Inflammatory macrophage (primary cell): ENCODE measurements around the gene SPACA6.
A peak's percentile ranks its signal among the peaks of the same experiment; 100 is the strongest.

Source experiments
- DNase-seq, 2 donors: peaks; one replicate each; pipeline ENCODE4 v3.0.0-alpha.2; 2020 to 2022
- total RNA-seq, 18 experiments: gene quantifications; one replicate each; lab custom pipeline; 2026; ENCODE audit warnings: mixed read lengths in 6 of 18, inconsistent platforms in 2 of 18; lab: John Stamatoyannopoulos, UW

Gene SPACA6, protein sequence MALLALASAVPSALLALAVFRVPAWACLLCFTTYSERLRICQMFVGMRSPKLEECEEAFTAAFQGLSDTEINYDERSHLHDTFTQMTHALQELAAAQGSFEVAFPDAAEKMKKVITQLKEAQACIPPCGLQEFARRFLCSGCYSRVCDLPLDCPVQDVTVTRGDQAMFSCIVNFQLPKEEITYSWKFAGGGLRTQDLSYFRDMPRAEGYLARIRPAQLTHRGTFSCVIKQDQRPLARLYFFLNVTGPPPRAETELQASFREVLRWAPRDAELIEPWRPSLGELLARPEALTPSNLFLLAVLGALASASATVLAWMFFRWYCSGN
- total RNA-seq = 0.26 to 7.3 (median 0.86) reads per million in 18 experiments

DNA sequence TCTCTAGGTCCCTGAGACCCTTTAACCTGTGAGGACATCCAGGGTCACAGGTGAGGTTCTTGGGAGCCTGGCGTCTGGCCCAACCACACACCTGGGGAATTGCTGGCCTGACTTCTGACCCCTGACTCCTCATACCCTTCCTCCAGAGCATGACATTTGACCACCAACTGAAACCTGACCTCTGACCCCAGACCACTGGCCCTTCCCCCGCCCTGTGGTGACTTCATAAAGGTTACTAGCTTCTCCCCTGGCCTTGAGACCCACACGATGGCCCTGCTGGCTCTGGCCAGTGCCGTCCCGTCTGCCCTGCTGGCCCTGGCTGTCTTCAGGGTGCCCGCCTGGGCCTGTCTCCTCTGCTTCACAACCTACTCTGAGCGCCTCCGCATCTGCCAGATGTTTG, at the start of gene SPACA6:
SPACA6 (plus strand) TSS at position 71 of the 400 bp plus-strand sequence; CDS start at position 268, 197 bp downstream.
- DNase-seq = no peak

DNA sequence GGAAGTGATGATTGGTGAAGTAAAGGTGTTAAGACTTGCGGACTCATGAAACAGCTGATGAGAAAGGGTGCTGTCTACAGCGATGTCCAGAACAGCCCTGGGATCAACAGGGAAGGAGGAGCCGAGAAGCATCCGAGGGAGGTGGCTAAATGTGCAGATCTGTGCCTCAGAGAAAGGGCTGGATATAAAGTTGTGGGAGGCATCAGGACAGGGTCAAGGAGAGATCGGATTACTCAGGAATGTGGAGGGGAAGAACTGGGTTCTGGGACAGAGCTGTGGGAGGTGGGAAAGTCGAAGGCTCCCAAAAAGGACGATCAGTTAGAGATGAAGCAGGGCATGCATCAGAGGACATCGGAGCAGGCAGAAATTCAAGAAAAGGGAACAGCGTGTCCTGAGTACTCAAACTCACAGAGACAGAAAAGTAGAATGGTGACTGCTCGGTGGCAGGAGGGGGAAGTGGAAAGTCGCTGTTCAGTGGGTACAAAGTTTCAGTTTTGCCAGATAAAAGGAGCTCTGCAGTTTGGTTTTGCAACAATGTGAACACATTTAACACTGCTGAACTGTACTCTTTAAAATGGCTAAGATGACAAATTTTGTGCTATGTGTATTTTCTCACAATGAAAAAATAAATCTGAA, 48.4 kb upstream of the SPACA6 start:
- DNase-seq = no peak

DNA sequence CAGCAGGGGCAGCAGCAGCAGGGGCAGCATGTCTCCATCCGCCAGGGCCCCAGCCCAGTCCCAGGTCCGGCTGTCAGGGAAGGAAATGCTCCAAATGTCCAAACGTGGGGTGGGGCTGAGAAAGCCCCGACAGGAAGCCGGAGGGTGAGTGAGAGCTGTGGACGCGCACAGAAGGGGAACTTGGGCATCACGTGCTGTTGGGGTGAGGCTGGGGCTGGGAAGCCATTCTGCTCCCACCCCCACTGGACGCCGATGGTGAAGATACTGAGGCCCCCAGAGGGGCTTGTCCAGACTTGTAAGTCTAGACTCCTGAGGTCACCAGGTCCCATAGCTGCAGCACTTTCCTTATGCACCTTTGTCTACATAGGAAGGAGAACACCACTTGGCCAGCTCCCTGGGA, 46.4 kb upstream of the SPACA6 start, which contains the start of gene SIGLEC14:
SIGLEC14 (minus strand) TSS at position 96 of the 400 bp plus-strand sequence; CDS start at position 30, 66 bp downstream.
- peak in 1 of 2 donors; percentile 37 for DNase-seq

DNA sequence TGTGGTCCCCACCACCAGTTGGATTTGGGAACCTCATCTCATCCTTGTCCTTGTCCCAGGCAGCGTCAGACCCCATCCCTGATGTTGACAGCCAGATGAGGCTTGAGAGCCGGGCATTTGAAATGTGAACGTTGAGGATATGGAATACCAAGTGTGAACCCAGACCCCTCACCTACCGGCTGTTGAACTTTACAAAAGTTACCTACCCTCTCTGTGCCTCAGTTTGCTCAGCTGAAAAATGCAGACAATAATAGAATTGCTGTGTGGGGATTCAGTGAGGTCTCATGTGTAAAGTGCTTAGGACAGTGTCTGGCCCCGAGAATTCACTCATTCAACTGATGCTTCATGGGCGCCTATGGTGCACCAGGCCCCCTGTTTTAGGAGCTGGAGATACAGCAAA, 45.8 kb upstream of the SPACA6 start:
- DNase-seq = no peak

DNA sequence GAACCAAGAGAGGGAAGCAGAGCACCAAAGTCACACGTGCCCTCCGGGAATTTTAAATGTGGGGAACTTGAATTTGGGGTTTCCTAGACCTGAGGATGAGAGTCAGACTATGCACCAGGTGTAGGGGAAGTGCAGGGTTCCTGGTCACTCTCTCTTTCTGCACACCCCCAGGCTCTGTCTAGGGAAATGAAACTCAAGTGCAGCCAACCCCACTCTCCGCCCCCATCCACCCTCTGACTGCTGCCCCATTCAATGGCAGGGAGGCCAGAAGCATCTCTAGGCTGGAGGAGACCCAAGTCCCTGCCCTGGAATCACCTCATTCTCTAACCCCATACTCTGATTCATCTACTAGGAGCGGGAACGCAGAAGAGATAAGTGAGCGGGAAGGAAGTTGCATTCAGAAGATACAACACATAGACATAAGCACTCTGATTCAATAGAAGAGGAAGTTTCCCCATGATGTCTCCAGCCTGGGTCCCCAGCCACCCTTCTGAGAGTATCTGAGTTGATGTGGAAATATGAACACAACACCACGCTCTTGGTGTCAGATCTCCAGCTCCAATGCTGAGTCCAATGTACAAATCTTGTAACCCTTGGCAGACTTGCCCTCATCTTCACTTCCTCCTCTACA, 41.8 kb upstream of the SPACA6 start:
- peak; percentile 94 to 95 for DNase-seq

DNA sequence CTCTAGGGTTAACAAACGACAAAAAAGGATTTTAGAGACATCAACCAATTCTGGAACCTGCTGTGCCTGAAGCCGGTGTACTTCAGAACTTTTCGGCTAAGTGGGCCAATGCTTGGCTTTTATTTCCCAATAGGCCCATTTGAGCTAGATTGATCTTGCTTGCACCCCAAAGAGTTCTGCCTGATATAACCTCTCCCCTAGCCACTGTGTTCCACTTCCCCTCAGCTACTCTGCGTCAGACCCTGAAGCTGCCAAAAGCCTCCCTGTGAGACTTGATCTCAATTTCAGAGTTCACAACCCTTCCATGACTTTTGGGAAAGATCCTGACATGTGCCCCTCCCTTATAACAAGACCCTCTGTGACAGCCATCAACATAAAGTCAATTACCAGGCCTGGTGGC, 40.9 kb upstream of the SPACA6 start:
- DNase-seq = peak; percentile 35 to 54

DNA sequence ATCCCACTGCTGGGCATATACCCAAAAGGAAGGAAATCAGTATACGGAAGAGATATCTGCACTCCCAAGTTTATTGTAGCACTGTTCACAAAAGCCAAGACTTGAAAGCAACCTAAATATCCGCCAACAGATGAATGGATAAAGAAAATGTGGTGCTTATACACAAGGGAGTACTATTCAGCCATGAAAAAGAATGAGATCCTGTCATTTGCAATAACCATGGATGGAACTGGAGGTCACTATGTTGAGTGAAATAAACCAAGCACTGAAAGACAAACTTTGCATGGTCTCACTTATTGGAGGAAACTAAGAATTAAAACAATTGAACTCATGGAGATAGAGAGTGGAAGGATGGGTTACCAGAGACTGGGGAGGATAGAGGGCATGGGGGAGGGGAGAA, 40.0 kb upstream of the SPACA6 start:
- DNase-seq = no peak

DNA sequence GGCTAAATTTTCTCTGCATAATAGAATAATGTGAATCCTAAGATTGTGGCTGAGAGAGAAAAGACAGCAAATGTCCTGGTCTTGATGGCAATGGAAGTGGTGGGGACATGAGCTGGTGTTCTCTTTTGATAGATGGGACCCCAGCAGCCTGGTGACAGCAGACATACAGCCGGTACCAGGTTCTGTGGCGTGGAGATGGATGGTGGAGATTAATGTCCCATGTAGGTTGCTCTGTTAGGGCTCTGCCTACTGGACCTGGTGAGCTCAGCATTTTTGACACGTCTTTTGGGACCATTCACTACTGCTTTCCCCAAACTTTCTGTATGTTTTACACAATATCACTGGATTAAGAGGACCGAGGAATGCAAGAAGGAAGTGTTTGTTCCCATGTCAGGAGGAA, 38.3 kb upstream of the SPACA6 start:
- DNase-seq = no peak

DNA sequence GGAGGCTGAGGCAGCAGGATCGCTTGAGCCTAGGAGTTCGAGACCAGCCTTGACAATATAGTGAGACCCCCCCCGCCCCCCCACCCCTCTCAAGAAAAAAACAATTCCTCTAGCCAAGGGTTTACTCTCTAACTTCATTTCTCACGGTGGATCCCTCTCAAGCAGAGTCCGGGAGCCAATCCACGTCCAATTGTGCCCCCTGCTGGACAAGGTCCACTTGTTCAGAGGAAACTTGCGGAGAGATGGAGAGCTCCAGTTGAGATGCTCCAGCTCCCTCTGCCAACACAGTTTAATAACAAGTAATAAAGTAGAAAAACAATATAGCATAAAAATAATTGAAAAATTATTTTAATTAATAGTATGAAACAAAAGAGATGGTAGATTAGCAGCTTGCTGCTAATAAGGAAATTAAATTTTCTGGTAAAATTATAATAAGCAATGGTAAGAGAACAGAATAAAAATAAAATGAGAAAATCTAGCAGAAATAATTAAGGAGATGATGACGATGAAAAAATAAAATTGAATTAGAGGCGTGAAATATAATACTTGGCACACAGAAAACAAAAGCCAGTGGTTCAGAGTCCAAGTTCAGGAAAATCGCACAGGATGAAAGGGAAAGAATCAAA, 32.0 kb upstream of the SPACA6 start:
- DNase-seq = peak; percentile 83 to 87

DNA sequence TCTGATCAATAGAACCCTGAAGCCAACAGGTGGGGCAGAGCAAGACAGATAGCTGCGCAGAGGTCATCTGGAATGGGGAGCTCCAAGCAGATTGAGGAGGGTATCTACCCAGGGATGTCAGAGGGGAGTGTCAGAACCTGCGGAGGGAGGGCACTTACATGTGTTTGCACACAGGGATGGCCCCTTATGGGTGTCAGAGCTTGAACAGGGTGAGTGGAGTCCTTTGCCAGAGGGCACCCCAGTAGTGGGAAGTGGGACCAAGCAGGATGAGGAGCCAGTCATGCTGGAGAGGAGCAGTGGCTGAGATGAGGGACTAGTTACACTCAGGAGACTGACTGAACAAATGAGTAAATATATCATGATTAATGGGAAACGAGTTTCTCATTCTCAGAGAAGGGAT, 29.5 kb upstream of the SPACA6 start:
- no peak for DNase-seq

DNA sequence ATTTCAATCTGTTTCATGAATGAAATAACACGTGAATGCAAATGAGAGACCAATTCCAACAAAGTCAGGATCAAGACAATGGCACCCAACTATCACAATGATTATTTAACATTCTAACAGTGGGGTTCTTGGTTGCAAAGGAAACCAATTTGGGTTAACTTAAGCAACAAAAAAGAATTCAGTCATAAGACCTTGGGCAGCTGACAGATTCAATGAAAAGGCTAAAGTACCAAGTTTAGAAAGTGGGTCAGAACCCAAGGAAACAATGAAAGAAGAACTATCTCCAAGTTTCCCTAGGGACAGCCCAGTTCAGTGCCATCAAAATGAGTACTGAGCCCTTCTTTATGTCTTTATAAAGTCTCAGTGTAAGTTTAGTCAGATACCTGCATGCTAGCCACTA, 29.0 kb upstream of the SPACA6 start:
- no peak for DNase-seq

DNA sequence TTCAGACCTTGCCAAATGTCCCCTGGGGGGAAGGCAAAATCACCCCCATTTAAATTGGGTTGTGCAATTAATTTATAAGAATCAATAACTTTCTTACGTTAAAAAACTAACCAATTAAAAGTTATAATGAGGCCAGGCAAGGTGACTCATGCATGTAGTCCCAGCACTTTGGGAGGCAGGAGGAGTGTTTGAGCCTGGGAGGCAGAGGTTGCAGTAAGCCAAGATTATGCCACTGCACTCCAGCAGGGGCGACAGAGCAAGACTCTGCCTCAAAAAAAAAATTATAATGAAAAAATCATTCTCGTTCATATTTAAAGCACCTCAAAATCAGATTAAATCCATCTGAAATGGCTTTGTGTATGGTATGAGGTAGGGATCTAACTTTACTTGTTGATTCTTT, 28.1 kb upstream of the SPACA6 start:
- no peak for DNase-seq

DNA sequence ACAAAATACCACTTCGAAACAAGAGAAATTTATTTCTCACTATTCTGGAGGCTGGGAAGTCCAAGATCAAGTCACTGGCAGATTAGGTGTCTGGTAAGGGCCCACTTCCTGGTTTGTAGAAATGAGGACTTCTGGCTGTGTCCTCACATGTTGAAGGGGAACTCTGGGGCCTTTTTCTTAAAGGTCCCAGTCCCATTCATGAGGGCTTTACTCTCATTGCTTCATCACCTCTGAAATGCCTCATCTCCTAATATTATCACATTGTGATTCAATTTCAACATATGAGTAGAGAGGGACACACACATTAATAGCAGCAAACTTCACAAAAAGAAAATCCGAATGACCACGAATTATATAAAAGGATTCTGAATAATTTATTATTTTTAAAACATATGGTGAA, 24.9 kb upstream of the SPACA6 start:
- peak; percentile 72 to 79 for DNase-seq

DNA sequence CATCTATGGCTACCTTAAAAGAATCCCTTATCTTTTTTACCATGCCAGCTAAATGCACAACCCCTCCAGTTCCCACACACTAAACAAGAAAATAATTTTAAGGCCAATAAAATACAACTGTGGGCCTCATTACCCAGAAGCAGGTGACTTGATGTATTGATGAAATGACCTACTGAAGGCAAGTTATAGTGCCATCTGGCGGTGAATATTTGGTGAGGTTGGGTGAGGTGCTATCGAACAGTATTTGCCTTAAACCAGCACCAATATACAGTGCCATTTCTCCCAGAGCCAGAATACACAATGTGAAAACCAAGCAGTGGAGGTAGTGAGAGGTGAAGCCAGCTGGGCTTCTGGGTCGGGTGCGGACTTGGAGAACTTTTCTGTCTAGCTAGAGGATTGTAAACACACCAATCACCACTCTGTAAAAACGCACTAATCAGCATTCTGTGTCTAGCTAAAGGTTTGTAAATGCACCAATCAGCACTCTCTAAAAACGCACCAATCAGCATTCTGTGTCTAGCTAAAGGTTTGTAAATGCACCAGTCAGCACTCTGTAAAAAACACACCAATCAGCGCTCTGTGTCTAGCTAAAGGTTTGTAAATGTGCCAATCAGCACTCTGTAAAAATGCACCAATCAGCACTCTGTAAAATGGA, 17.1 kb upstream of the SPACA6 start:
- peak; percentile 49 to 57 for DNase-seq

DNA sequence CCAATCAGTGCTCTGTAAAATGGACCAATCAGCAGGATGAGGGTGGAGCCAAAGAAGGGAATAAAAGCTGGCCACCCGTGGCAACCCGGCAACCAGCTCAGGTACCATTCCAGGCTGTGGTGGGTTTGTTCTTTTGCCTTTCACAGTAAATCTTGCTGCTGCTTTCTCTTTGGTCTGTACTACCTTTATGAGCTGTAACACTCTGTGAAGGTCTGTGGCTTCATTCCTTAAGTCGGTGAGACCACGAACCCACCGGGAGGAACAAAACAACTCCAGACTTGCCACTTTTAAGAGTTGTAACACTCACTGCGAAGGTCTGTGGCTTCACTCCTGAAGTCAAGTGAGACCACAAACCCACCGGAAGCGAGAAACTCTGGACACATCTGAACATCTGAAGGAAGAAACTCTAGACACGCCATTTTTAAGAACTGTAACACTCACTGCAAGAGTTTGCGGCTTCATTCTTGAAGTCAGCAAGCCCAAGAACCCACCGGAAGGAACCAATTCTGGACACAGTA, 16.5 kb upstream of the SPACA6 start:
- DNase-seq = no peak

DNA sequence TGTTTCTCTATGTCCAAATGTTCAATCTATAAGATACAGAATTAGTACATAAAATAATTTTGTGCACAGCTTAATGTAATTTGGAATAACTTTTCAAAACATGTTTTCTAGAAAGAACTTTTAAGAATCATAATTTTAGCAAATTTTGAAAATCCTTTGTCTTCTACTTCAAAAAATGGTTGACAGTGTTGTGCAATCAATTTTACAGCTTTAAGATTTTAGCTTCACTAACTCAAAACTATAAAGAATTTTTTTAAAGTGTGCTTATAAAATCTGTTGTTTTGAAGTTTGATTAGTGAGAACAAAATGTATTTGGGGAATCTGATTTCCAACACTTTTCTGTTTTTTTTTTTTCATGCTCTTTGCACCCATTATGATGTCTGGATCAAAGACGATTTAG, 12.7 kb upstream of the SPACA6 start:
- no peak for DNase-seq

DNA sequence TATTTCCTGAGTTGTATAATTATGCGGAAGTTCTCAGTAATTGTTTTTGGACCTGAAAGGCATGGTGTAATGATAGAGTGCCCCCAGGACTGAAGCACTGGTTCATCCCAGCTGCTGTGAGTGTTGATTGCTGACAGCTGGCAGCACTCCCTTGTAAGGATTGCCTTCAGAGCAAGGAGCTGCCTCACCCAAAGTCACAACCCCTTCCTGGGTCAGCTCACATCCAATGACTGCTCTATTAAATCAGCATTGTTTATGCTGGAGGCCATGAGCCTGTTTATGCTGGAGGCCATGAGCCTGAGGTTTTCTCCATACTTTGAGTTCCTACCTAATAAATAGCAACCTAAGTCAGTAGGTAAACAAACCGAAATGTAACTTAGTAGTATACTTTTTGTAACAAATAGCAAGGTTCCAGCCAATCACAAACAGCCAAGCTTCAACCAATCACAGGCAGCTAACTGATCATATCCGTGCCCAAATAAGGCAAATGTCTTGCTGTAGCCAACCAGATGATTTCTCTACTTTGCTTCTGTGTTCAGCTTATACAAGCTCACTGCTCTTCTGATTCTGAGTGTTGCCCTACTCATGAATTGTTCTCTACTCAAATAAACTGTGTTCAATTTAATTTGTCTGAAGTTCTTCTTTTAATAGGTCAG, 11.7 kb upstream of the SPACA6 start:
- DNase-seq = no peak

DNA sequence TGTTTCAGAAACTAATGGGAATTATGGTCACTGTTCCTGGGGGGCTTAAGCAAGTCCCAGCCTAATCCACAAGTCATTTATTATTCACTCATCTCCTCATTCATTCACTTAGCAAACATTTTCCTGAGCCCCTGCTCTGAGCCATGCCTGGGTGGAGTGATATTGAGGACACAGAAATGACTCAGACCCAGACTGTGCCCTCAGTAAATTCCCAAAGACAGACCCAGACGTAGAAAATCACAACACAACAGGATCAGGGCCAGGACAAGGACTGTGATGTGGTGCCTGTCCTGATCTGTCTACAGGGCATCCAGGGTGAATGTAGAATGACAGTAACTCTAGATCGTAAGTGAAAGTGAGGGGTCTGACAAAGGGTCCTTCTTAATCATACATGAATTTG, 7.0 kb upstream of the SPACA6 start:
- no peak for DNase-seq

DNA sequence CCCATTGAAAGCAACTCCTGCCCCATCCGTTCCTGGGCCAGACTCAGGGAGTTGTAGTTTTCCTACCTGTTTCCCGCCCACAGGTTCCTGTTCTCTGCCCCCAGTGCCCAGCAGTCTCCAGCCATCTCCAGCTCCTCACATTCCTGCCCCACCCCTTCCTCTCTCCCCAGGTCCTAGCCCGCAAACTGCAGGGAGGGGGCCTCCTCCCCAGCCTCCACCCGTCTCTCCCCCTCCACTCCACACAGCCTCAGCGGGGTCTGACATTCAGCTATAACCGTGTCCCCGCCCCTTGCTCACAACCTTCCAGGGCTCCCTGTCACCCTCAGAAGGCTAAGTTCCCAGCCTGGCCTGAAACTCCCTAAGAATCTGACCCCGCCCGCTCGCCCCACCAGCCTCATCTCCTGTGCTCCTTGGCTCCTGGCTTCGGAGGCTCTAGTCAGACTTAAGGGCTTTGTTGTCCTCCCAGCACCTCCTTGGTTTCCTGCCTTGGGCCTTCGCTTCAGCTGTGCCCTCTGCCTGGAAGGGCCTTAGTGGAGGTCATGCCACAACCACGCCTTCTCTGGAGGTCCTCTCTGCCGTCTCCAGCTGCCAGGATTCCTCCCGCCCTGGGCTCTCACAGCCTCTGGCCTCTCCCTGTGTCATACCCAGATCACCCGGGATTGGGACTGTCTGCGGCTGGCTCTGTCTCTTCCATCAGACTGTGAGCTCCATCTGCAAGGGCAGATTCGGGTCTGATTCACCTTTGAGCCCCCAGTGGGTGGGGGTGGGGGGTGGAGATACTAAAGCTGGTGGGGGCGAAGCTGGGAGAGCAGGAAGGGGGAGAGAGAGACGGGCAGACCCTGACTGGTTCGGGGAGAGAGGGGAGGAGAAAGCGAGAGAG, 5.1 kb upstream of the SPACA6 start:
- no peak for DNase-seq

DNA sequence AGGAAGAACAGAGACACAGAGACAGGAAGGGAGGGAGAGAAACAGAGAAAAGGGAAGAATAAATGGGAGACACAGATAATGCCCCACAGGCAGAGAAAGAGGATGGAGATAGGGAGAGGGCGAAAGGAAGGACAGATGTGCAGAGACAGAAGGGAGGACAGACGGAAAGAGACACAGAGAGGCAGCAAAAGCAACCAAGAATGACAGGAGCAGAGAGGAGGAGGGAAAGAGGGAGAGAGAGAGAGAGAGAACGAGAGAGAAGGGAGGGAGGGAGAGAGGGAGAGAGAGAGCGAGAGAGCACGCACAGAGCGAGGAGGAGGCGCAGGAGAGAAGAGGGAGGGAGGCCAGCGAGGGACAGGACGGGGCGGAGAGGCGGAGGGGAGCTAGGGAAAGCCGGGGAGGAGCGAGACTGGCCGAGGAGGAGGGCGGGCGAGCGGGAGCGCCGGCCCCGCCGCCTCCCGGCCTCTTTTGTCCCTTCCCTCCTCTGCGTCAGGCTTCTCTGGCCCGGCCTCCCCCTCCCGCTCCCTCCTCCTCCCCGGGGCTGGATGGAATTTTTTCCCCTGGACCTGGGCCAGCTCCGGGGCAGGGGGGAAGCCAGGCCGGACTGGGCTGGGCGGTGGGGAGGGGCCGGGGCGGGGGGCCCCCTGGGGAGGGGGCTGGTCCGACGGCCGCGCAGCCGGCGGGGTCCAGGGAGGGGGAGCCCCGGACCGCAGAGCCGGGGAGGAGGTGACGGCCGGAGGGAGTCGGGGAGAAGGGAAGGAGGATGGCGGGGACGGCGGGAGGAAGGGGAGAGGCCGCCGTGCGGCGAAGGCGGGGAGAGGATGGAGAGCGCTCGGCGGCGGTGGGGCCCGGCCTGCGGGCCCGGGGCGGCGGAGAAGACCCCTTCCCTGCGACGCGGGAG, 4.2 kb upstream of the SPACA6 start:
- peak in 1 of 2 donors; percentile 18 for DNase-seq
